Stomach (tissue), 19 donors: ENCODE data around the gene DDX56. TPM values are rescaled to one million over a fixed set of nuclear protein-coding genes. Genes with fewer than 3 reads are reported as not detected.

Experiments
- DNase-seq, 2 donors: peaks; one replicate each; pipeline versions ENCODE4 v3.0.0 to v3.0.0-alpha.2; 2013 to 2019
- H3K27ac ChIP-seq, 5 donors: fragments of 200-600 bp in 4 of 5; sonication (generic) in 4 of 5; one replicate each; pipeline ENCODE4 v1.5.1; 2013 to 2019; ENCODE audit warnings: mild to moderate bottlenecking in 1 of 5, moderate library complexity in 1 of 5
- H3K27me3 ChIP-seq, 3 donors: fragments of 200-600 bp; sonication (generic); one replicate each; pipeline ENCODE4 v1.5.1; 2017 to 2019; ENCODE audit warnings: mixed run types in 1 of 3
- H3K36me3 ChIP-seq, 4 donors: fragments of 200-600 bp; sonication (generic); 1 replicate in 3 of 4; 2 replicates in 1 of 4; pipeline ENCODE4 v1.5.1; 2016 to 2019
- H3K4me1 ChIP-seq, 4 donors: fragments of 200-600 bp; sonication (generic); one replicate each; pipeline ENCODE4 v1.5.1; 2016 to 2019
- H3K4me3 ChIP-seq, 4 donors: fragments of 200-600 bp; sonication (generic) in 3 of 4; one replicate each; pipeline ENCODE4 v1.5.1; 2016 to 2019; ENCODE audit warnings: mild to moderate bottlenecking in 1 of 4
- H3K9me3 ChIP-seq, 4 donors: fragments of 200-600 bp; sonication (generic); one replicate each; pipeline ENCODE4 v1.5.1; 2016 to 2019
- CTCF ChIP-seq, 7 experiments: fragments of 450-650 bp in 4 of 7; fragments of 200-600 bp in 3 of 7; sonication (generic) in 3 of 7; IDR thresholded peaks; one replicate each; pipeline ENCODE4 v1.5.1; 2016 to 2019; ENCODE audit warnings: antibody characterized with exemption in 7 of 7, control low read depth in 2 of 7, mild to moderate bottlenecking in 1 of 7
- EP300 ChIP-seq: sonication (generic); formaldehyde crosslinking; IDR thresholded peaks from one replicate; pipeline ENCODE4 v1.6.1; 2017; ENCODE audit warnings: antibody characterized with exemption
- POLR2A ChIP-seq, 4 donors: fragments of 450-650 bp; IDR thresholded peaks; one replicate each; pipeline ENCODE4 v1.6.1; 2016; ENCODE audit warnings: antibody characterized with exemption in 4 of 4, control low read depth in 2 of 4, mild to moderate bottlenecking in 1 of 4, moderate library complexity in 1 of 4
- POLR2AphosphoS5 ChIP-seq, 3 donors: sonication (generic); formaldehyde crosslinking; IDR thresholded peaks; one replicate each; pipeline ENCODE4 v1.6.1; 2016; ENCODE audit warnings: antibody characterized with exemption in 3 of 3
- WGBS, 5 donors: extraction: QIAGEN DNeasy Blood & Tissue Kit in 3 of 5; methylation state at CpG; one replicate each; pipeline versions ENCODE4 v1.1.5 to v1.1.7; 2013 to 2018; 5-methylcytosine and 5-hydroxymethylcytosine counted together
- intact Hi-C: fragments of 100-400 bp; cut with DNase I; formaldehyde crosslinking; loops from one replicate; pipeline ENCODE4 v1.15.1; 2023; ENCODE audit warnings: low total_unique reads
- long read RNA-seq, 10 donors: transcript quantifications; one replicate each; lab custom pipeline, GENCODE V29; 2026
- polyA plus RNA-seq, 3 donors: library from polyadenylated mRNA; stranded (reverse); fragments of 200-250 nt; gene quantifications; one replicate each; pipeline ENCODE4 v1.2.3, GENCODE V29; 2013
- total RNA-seq, 5 donors: library from RNA; depleted of rRNA; stranded (reverse); fragments of >200 nt; gene quantifications; one replicate each; pipeline versions ENCODE4 v1.1.0 to v1.2.3, GENCODE V29; 2014 to 2016
- donor health status: healthy with polysubstance abuse.
- donor health status: Bipolar disorder and iron deficiency.
- donor health status: healthy.

DDX56 gene
- total RNA-seq, result 10 to 100 TPM; 35.6 to 95.1 (median 47.4) TPM
- polyA plus RNA-seq, result 10 to 100 TPM; 40.9 to 98.7 (median 63.7) TPM
- long read RNA-seq, donor 1, partial matches to known transcripts, result 0 of 3 reads
- long read RNA-seq, donor 1, other reads (novel, unspliced or antisense), result 0 of 3 reads
- long read RNA-seq, donor 2, transcript DDX56-201 (14 exons, 2,336 nt), result major isoform, 6 of 16 reads
- long read RNA-seq, donor 2, partial matches to known transcripts, result 10 of 16 reads
- long read RNA-seq, donor 2, other reads (novel, unspliced or antisense), result 0 of 16 reads
- long read RNA-seq, donor 3, transcript DDX56-201 (14 exons, 2,336 nt), result major isoform, 6 of 6 reads
- long read RNA-seq, donor 3, partial matches to known transcripts, result 0 of 6 reads
- long read RNA-seq, donor 3, other reads (novel, unspliced or antisense), result 0 of 6 reads
- long read RNA-seq, donor 4, partial matches to known transcripts, result 0 of 1 reads
- long read RNA-seq, donor 4, other reads (novel, unspliced or antisense), result 0 of 1 reads
- long read RNA-seq, donor 5, partial matches to known transcripts, result 7 of 11 reads
- long read RNA-seq, donor 5, other reads (novel, unspliced or antisense), result 0 of 11 reads
- long read RNA-seq, donor 6, transcript DDX56-201 (14 exons, 2,336 nt), result major isoform, 18 of 63 reads
- long read RNA-seq, donor 6, partial matches to known transcripts, result 34 of 63 reads
- long read RNA-seq, donor 6, other reads (novel, unspliced or antisense), result 8 of 63 reads
- long read RNA-seq, donor 7, transcript DDX56-201 (14 exons, 2,336 nt), result major isoform, 9 of 9 reads
- long read RNA-seq, donor 7, partial matches to known transcripts, result 0 of 9 reads
- long read RNA-seq, donor 7, other reads (novel, unspliced or antisense), result 0 of 9 reads
- long read RNA-seq, donor 8, transcript DDX56-201 (14 exons, 2,336 nt), result major isoform, 7 of 8 reads
- long read RNA-seq, donor 8, partial matches to known transcripts, result 0 of 8 reads
- long read RNA-seq, donor 8, other reads (novel, unspliced or antisense), result 0 of 8 reads
- long read RNA-seq, donor 9, transcript DDX56-201 (14 exons, 2,336 nt), result major isoform, 6 of 6 reads
- long read RNA-seq, donor 9, partial matches to known transcripts, result 0 of 6 reads
- long read RNA-seq, donor 9, other reads (novel, unspliced or antisense), result 0 of 6 reads
- long read RNA-seq, donor 10, partial matches to known transcripts, result 0 of 1 reads
- long read RNA-seq, donor 10, other reads (novel, unspliced or antisense), result 0 of 1 reads

- Histone ChIP-seq H3K4me1 (peaks cover 15 to 38% (median 27%) of the 10 kb centered on the region in 4 donors), H3K4me3 (peak within 1 kb of the TSS; percentile 67 to 93 (median 87)), H3K36me3 (peaks cover 47 to 72% (median 65%) of the 10 kb centered on the region in 4 donors), H3K27ac (peak within 1 kb of the TSS; percentile 81 to 93 (median 91)), H3K9me3 (no peaks in the 10 kb centered on the region), H3K27me3 (no peaks in the 10 kb centered on the region)
- TF ChIP-seq EP300, result no peak
- TF ChIP-seq POLR2AphosphoS5 (IDR thresholded peaks at IDR 0.05), result peak; percentile 86 to 99 (median 94)
- TF ChIP-seq CTCF (IDR thresholded peaks at IDR 0.05), result no peak
- TF ChIP-seq POLR2A (IDR thresholded peaks at IDR 0.05), result peak in 2 of 4 donors; percentile 10 to 65
- DNase-seq, result peak; percentile 96 to 98
- WGBS, 5 donors, result 0 to 1% (median 0%) methylated on average over 30 to 74 of the region's 74 CpGs
- intact Hi-C loops, result no loop called here
Measured at GRCh38 chr7:44573464-44574286, at the start of gene DDX56. Gene DDX56 (minus strand): TSS chr7:44573908. CDS start chr7:44573895, 13 bp downstream.

- Histone ChIP-seq H3K9me3 (no peaks in the 10 kb centered on the region), H3K27me3 (no peaks in the 10 kb centered on the region), H3K27ac (peak overlapping the region; percentile 34 to 81 (median 64)), H3K4me1 (peaks cover 35 to 94% (median 69%) of the 10 kb centered on the region in 4 donors), H3K4me3 (no peak overlapping the region), H3K36me3 (peaks cover 0 to 41% (median 30%) of the 10 kb centered on the region in 4 donors)
- peak in 1 of 2 donors; percentile 42 for DNase-seq
- intact Hi-C loops, result no loop called here
- 43 to 60% (median 49%) methylated on average over 5 of the region's 5 CpGs for WGBS, 5 donors
- TF ChIP-seq POLR2AphosphoS5 (IDR thresholded peaks at IDR 0.05), result no peak
- no peak for TF ChIP-seq CTCF (IDR thresholded peaks at IDR 0.05)
- TF ChIP-seq EP300, result no peak
- TF ChIP-seq POLR2A (IDR thresholded peaks at IDR 0.05), result no peak
Measured at GRCh38 chr7:44622342-44623151, 48.8 kb upstream of the DDX56 start.

- Histone ChIP-seq H3K36me3 (peaks cover 0 to 33% (median 23%) of the 10 kb centered on the region in 4 donors), H3K27ac (peak overlapping the region in 4 of 5 donors; percentile 34 to 81 (median 64)), H3K27me3 (no peaks in the 10 kb centered on the region), H3K4me1 (peaks cover 35 to 93% (median 66%) of the 10 kb centered on the region in 4 donors), H3K4me3 (no peak overlapping the region), H3K9me3 (no peaks in the 10 kb centered on the region)
- no peak for DNase-seq
- TF ChIP-seq POLR2A (IDR thresholded peaks at IDR 0.05), result no peak
- no peak for TF ChIP-seq POLR2AphosphoS5 (IDR thresholded peaks at IDR 0.05)
- no peak for TF ChIP-seq CTCF (IDR thresholded peaks at IDR 0.05)
- no peak for TF ChIP-seq EP300
- 85 to 92% (median 87%) methylated on average over 5 of the region's 5 CpGs for WGBS, 5 donors
- intact Hi-C loops, result no loop called here
Measured at GRCh38 chr7:44621750-44622103, 48.0 kb upstream of the DDX56 start.
